NCI-H2171 (cell line): ENCODE results near the gene AURKAIP1.
A peak's percentile ranks its signal among the peaks of the same experiment; 100 is the strongest.
"Not testable (repeated sequence)": the region's sequence is repeated elsewhere in the genome, so short reads cannot be mapped to it uniquely, and the experiment has no call there.

Source experiments
- DNase-seq: peaks from one replicate; lab custom pipeline; 2025; lab: John Stamatoyannopoulos, UW

The AURKAIP1 gene

DNA sequence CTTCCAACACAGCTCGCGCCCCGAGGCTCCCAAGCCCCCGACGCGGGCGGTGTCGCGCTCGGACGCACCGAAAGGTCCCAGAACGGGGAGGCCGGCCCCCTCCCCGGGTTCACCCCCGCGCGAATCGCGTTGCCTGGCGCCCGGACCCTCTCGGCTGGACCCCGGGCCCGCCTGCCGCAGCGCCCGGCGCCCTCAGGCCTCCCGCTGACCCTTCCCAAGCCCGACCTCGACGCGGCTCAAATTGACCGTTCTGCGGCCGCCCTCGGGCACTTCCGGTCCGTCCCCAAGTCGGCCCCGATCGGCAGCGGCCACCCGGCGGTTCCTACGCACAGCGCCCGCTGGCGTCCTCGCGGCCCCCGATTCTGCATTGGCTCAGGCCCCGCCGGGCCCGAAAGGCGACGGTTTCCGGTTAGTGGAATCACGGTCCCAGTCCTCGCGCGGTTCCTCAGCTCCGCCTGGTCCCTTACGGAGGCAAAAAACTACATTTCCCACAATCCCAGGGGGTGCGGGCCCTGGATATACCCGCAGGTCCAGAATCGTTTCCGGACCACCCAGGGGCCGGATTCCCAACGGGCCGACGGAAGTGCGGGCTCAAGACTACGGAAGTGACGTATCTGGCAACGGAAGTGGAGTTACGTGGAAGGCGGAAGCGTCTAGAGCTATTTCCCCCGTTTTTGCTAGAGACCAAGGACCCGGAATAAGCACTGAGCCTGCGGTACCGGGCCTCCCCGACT, at the start of gene AURKAIP1:
AURKAIP1 (minus strand) TSS at position 279 of the 734 bp plus-strand sequence. CDS start 451 bp downstream, outside the sequence.
- DNase-seq, result peak; percentile 100

DNA sequence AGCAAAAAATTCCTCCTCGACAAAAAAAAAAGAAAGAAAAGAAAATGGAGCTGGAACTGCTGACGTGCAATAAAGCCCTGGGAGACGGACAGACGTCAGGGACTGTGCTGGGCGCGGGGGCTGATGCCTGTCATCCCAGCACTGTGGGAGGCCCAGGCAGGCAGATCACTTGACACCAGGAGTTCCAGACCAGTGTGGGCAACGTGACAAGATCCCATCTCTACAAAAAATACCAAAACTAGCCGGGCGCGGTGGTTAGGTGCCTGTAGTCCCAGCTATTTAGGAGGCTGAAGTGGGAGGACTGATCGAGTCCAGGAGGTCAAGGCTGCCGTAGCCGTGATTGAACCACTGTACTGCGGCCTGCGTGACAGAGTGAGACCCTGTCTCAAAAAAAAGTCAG, 49.7 kb upstream of the AURKAIP1 start:
- no peak for DNase-seq

DNA sequence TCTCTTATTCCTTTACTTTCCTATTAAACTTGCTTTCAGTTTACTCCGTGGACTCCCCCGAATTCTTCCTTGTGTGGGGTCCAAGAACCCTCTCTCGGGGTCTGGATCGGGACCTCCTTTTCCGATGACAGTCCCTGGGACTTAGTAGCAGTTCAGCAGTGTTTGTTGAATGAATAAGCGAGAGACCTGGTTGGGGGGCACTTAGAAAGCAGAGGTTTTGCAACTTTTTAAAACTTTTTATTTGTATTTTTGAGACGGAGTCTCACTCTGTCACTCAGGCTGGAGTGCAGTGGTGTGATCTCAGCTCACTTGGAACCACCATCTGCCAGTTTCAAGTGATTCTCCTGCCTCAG, 48.2 kb upstream of the AURKAIP1 start:
- DNase-seq, result no peak

DNA sequence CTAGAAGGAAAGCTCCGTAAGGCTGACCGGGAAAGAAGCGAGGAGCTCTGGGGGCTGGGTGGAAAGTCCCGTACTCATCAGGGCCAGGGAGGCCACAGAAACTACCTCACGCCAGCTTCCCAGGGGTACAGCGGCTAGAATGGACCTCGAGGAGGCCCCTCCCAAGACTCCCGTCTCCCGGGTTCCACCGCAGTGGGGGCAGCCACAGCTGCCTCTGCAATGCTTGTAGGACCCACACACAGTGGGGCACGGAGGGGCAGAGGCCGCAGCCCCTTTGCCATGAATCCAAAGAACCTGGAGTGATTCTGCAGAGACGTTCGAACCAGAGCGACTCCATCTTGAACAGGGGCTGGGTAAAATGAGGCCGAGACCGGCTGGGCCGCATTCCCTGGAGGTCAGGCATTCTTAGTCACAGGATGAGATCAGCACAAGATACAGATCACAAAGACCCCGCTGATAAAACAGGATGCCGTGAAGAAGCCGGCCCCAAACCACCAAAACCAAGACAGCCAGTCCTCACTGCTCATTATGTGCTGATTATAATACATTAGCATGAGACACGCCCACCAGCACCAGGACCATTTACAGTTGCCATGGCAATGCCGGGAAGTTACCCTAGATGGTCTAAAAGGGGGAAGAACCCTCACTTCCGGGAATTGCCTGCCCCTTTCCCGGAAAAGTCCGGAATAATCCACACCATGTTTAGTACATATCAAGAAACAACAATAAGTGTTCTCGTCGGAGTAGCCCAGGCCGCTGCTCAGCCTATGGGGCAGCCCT, 47.6 kb upstream of the AURKAIP1 start:
- DNase-seq, result no peak

- DNase-seq, result no peak
Measured at GRCh38 chr1:1421907-1422464, 47.0 kb upstream of the AURKAIP1 start.

DNA sequence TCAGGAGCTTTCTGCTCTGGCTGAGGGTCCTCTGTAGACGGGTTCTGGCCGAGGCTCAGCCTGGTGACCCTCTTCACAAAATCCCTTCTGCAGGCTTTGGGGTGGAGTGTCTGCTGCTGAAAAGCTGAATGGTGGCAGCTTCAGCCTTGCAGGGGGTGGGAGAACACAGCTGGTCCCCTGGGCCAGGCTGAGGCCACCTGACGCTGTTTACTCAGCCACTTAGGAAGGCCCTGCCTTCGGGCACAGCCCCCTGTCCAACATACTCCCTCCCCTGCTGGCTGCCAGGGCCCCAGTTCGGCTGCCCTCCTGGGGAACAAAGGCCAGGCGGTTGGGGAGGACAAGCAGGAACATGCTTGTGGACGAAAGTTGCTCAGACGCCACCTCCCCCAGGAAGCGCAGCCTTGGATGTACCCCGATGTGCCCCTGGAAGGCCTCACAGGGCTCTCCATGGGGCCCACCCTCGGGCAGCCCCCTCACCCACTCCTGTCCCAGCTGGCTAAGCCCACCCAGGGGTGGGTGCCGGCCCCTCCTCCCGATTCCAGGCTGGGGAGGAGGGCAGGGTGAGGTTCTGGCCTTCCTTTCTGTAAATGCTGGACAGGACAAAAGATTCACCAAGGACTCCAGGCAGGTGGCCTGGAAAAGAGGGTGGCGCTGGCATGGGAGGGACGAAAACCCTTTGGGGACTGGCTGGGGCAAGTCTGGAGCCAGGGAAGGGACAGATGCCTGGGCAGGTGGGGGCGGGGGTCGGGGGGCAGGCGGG, 46.3 kb upstream of the AURKAIP1 start, which contains the start of gene ANKRD65:
ANKRD65 (minus strand) TSS at position 130 of the 760 bp plus-strand sequence. CDS start 271 bp downstream, outside the sequence.
- peak; percentile 60 for DNase-seq

- no peak for DNase-seq
Measured at GRCh38 chr1:1420654-1421141, 45.7 kb upstream of the AURKAIP1 start.

GRCh38 chr1:1419813-1420653, 45.0 kb upstream of the AURKAIP1 start:
- DNase-seq, result no peak

GRCh38 chr1:1419363-1419812, 44.4 kb upstream of the AURKAIP1 start:
- no peak for DNase-seq

DNA sequence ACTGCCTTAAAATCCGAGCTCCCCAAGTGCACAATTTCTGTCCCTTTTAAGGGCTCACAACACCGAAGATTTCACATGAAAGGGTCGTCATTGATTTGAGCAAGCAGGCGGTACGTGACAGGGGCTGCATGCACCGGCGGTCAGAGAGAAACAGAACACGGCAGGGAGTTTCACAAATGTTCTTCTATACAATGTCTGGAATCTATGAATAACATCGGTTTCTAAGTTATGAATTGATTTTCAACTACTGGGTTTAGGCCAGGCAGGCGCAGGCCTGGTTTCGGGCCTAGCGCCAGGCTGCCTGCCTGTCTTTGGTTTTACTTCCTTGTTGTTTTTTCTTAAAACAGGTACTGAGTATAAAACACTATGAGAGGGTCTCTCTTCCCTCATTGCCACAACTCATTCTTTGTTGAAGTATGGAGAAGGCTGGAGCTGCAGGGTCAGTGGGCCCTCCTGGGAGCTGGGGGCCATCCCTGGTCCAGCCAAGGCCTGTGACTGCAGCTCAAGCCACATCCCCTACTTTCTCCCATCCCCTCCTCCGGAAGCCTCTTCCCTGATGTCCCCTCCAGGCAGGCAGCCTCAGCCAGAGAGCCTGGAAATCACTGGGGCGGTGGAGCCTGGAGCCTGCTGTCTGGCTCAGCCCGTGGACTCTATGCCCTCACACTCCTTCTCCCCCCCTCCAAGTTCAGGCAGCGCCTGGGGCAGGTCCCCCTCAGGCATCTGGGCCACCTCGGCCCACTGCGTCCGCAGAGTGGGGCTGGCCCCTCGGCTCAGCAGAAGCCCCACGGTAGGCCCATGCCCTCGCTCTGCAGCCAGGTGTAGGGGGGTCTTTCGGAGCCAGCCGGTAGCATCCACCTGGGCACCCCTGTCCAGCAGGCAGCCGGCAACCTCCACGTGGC, 43.7 kb upstream of the AURKAIP1 start:
- DNase-seq, result no peak

- DNase-seq, result not testable (repeated sequence)
Measured at GRCh38 chr1:1417825-1418463, 42.9 kb upstream of the AURKAIP1 start.

GRCh38 chr1:1417396-1417795, 42.4 kb upstream of the AURKAIP1 start:
- not testable (repeated sequence) for DNase-seq

GRCh38 chr1:1415751-1416150, 40.7 kb upstream of the AURKAIP1 start:
- DNase-seq, result no peak

- DNase-seq, result not testable (repeated sequence)
Measured at GRCh38 chr1:1412311-1412902, 37.4 kb upstream of the AURKAIP1 start.

DNA sequence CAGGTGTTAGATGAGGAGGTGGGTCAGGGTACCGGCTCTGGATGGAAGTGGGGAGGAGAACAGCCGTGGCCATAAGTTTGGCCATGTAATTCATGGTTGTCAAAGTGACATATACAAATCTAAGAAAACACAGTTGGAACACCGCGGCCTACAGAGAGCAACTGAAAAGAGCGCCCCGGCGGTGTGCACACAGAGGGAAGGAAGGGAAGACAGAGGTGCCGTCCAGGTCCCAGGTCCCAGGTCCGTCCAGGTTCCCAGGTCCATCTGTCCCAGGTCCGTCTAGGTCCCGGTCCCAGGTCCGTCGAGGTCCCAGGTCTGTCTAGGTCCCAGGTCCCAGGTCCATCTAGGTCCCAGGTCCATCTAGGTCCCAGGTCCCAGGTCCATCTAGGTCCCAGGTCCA, 36.6 kb upstream of the AURKAIP1 start:
- DNase-seq, result no peak

DNA sequence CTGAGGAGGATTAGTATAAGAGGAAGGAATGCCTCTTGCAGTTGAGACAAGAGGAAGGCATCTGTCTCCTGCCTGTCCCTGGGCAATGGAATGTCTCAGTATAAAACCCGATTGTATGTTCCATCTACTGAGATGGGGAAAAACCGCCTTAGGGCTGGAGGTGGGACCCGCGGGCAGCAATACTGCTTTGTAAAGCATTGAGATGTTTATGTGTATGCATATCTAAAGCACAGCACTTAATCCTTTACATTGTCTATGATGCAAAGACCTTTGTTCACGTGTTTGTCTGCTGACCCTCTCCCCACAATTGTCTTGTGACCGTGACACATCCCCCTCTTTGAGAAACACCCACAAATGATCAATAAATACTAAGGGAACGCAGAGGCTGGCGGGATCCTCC, 35.2 kb upstream of the AURKAIP1 start:
- DNase-seq, result not testable (repeated sequence)

- no peak for DNase-seq
Measured at GRCh38 chr1:1407636-1408318, 32.8 kb upstream of the AURKAIP1 start.
